HEK293 (cell line): Measurements from ENCODE around the gene DYNLL1.
A peak's percentile ranks its signal among the peaks of the same experiment; 100 is the strongest.

Source experiments
- GLI2 ChIP-seq: fragments of 450-650 bp; formaldehyde crosslinking; IDR thresholded peaks from 2 replicates; pipeline ENCODE4; 2017; ENCODE audit warnings: missing biosample characterization, missing genetic modification characterization, low read depth, borderline replicate concordance
- IKZF3 ChIP-seq: fragments of 450-650 bp; IDR thresholded peaks from 2 replicates; pipeline ENCODE4 v1.5.0; 2018; ENCODE audit warnings: missing biosample characterization, mild to moderate bottlenecking, missing genetic modification characterization, moderate library complexity
- KLF7 ChIP-seq: fragments of 450-650 bp; formaldehyde crosslinking; IDR thresholded peaks from 2 replicates; pipeline ENCODE4 v1.5.1; 2016; ENCODE audit warnings: missing biosample characterization, missing genetic modification characterization, borderline replicate concordance
- PRDM1 ChIP-seq: fragments of 450-650 bp; formaldehyde crosslinking; IDR thresholded peaks from 2 replicates; pipeline ENCODE4; 2016; ENCODE audit warnings: missing biosample characterization, missing genetic modification characterization
- RBAK ChIP-seq: fragments of 450-650 bp; formaldehyde crosslinking; IDR thresholded peaks from 2 replicates; pipeline ENCODE4 v1.5.1; 2016; ENCODE audit warnings: missing biosample characterization, missing genetic modification characterization
- SCRT1 ChIP-seq: fragments of 450-650 bp; formaldehyde crosslinking; IDR thresholded peaks from 2 replicates; pipeline ENCODE4 v1.5.1; 2016; ENCODE audit warnings: missing biosample characterization, missing genetic modification characterization, borderline replicate concordance
- SCRT2 ChIP-seq: fragments of 450-650 bp; formaldehyde crosslinking; IDR thresholded peaks from 2 replicates; pipeline ENCODE4 v1.5.1; 2016; ENCODE audit warnings: missing biosample characterization, missing genetic modification characterization
- SETDB1 ChIP-seq: IDR thresholded peaks from one replicate; pipeline ENCODE4 v1.6.1; 2017; ENCODE audit warnings: mild to moderate bottlenecking, low read length, moderate library complexity, mixed read lengths; ENCODE audit not compliant: insufficient read length
- TCF7L2 ChIP-seq: IDR thresholded peaks from 2 replicates; pipeline ENCODE4 v1.6.1; 2011; ENCODE audit warnings: low read depth, mild to moderate bottlenecking, inconsistent platforms, low read length, moderate library complexity, borderline replicate concordance
- YY1 ChIP-seq: fragments of 450-650 bp; formaldehyde crosslinking; IDR thresholded peaks from 2 replicates; pipeline ENCODE4 v1.5.1; 2018; ENCODE audit warnings: missing biosample characterization, missing genetic modification characterization
- YY2 ChIP-seq: fragments of 450-650 bp; formaldehyde crosslinking; IDR thresholded peaks from 2 replicates; pipeline ENCODE4 v1.5.1; 2016; ENCODE audit warnings: missing biosample characterization, missing genetic modification characterization
- ZBTB1 ChIP-seq: fragments of 450-650 bp; formaldehyde crosslinking; IDR thresholded peaks from 2 replicates; pipeline ENCODE4 v1.5.1; 2016; ENCODE audit warnings: missing biosample characterization, missing genetic modification characterization
- ZBTB26 ChIP-seq: fragments of 450-650 bp; formaldehyde crosslinking; optimal IDR thresholded peaks from 2 replicates; pipeline ENCODE3; 2016; ENCODE audit warnings: missing biosample characterization, mild to moderate bottlenecking, missing genetic modification characterization
- ZNF133 ChIP-seq: fragments of 450-650 bp; formaldehyde crosslinking; IDR thresholded peaks from 2 replicates; pipeline ENCODE4 v1.5.1; 2016; ENCODE audit warnings: missing biosample characterization, missing genetic modification characterization
- ZNF16 ChIP-seq: fragments of 450-650 bp; formaldehyde crosslinking; IDR thresholded peaks from 2 replicates; pipeline ENCODE4 v1.5.1; 2016; ENCODE audit warnings: low read depth, missing biosample characterization, missing genetic modification characterization
- ZNF184 ChIP-seq: fragments of 450-650 bp; IDR thresholded peaks from 2 replicates; pipeline ENCODE4 v1.5.1; 2018; ENCODE audit warnings: missing biosample characterization, mild to moderate bottlenecking, missing genetic modification characterization
- ZNF26 ChIP-seq: fragments of 450-650 bp; formaldehyde crosslinking; IDR thresholded peaks from 2 replicates; pipeline ENCODE4 v1.5.1; 2016; ENCODE audit warnings: missing biosample characterization, missing genetic modification characterization
- ZNF280D ChIP-seq: fragments of 450-650 bp; formaldehyde crosslinking; IDR thresholded peaks from 2 replicates; pipeline ENCODE4 v1.5.1; 2016; ENCODE audit warnings: missing biosample characterization, missing genetic modification characterization
- ZNF433 ChIP-seq: fragments of 450-650 bp; formaldehyde crosslinking; IDR thresholded peaks from 2 replicates; pipeline ENCODE4 v1.5.1; 2016; ENCODE audit warnings: missing biosample characterization, missing genetic modification characterization, low read depth
- ZNF558 ChIP-seq: fragments of 450-650 bp; formaldehyde crosslinking; IDR thresholded peaks from 2 replicates; pipeline ENCODE4 v1.5.1; 2016; ENCODE audit warnings: missing biosample characterization, missing genetic modification characterization
- ZNF629 ChIP-seq: fragments of 450-650 bp; formaldehyde crosslinking; IDR thresholded peaks from 2 replicates; pipeline ENCODE4 v1.5.1; 2017; ENCODE audit warnings: missing biosample characterization, missing genetic modification characterization
- ZSCAN4 ChIP-seq: fragments of 450-650 bp; formaldehyde crosslinking; IDR thresholded peaks from 2 replicates; pipeline ENCODE4 v1.5.1; 2017; ENCODE audit warnings: missing biosample characterization, missing genetic modification characterization
- TF ChIP-seq, protein P1 (sequence below): fragments of 450-650 bp; formaldehyde crosslinking; IDR thresholded peaks from 2 replicates; pipeline ENCODE4 v1.5.1; 2017; ENCODE audit warnings: missing biosample characterization, missing genetic modification characterization
- TF ChIP-seq, protein P2 (sequence below): sonication (generic); formaldehyde crosslinking; IDR thresholded peaks from 2 replicates; pipeline ENCODE4 v1.8.1; 2022; ENCODE audit warnings: mild to moderate bottlenecking, moderate library complexity, missing genetic modification reagents
- TF ChIP-seq, protein P3 (sequence below): fragments of 450-650 bp; formaldehyde crosslinking; IDR thresholded peaks from 2 replicates; pipeline ENCODE4 v1.5.1; 2016; ENCODE audit warnings: missing biosample characterization, missing genetic modification characterization
- TF ChIP-seq, protein P4 (sequence below): fragments of 450-650 bp; formaldehyde crosslinking; IDR thresholded peaks from 2 replicates; pipeline ENCODE4 v1.5.1; 2016; ENCODE audit warnings: missing biosample characterization, missing genetic modification characterization

The DYNLL1 gene

DNA sequence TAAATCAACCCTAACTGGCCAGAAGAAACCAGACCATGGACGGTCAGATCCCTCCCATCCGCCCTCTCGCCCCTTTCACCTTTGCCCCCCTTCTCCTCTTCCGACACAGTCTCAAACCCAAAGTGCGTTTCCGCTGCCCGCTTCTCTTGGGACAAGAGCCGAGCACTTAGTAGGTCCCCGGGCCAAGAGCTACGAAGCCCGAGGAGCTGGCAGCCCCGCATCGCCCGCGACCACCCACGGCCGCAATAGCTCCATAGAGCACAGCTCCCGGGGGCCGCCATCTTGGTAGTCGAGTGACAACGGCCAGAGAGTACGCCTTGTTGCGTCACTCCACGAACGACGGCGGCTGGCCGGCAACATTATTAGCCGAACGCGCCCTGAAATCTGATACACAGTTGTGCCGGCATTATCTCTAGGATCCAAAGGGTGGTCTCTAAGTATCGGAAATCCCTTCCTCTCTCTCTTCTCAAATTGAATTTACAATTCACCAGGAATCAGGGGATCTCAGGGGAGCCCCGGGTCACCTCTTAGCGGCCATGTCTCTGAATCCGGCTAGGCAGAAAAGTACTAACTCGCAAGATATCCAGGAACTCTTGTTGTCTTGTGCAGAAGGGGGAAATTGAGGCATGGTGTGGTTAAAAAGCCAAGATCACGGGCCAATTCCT, 33.1 kb downstream of the DYNLL1 start, which contains the start of gene COQ5 (continued):
- TF ChIP-seq, protein P1, sequence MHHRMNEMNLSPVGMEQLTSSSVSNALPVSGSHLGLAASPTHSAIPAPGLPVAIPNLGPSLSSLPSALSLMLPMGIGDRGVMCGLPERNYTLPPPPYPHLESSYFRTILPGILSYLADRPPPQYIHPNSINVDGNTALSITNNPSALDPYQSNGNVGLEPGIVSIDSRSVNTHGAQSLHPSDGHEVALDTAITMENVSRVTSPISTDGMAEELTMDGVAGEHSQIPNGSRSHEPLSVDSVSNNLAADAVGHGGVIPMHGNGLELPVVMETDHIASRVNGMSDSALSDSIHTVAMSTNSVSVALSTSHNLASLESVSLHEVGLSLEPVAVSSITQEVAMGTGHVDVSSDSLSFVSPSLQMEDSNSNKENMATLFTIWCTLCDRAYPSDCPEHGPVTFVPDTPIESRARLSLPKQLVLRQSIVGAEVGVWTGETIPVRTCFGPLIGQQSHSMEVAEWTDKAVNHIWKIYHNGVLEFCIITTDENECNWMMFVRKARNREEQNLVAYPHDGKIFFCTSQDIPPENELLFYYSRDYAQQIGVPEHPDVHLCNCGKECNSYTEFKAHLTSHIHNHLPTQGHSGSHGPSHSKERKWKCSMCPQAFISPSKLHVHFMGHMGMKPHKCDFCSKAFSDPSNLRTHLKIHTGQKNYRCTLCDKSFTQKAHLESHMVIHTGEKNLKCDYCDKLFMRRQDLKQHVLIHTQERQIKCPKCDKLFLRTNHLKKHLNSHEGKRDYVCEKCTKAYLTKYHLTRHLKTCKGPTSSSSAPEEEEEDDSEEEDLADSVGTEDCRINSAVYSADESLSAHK (tag by site-specific recombination), result 0 out of 2 replicates have a peak, but pooled peaks have one; percentile 17
- TF ChIP-seq GLI2 (tag by site-specific recombination) (no peak), SCRT2 (tag by site-specific recombination) (peak; percentile 72; the same call in 1 of the 2 replicates), PRDM1 (tag by site-specific recombination) (peak; percentile 66), ZSCAN4 (tag by site-specific recombination) (peak; percentile 57; the same call in 1 of the 2 replicates), TCF7L2 (no peak), IKZF3 (tag by site-specific recombination) (peak; percentile 75; the same call in 1 of the 2 replicates), ZNF133 (tag by site-specific recombination) (no peak), KLF7 (tag by site-specific recombination) (peak; percentile 54; the same call in 1 of the 2 replicates), ZBTB26 (tag by site-specific recombination) (peak; percentile 27), ZBTB1 (tag by site-specific recombination) (no peak), SCRT1 (tag by site-specific recombination) (0 out of 2 replicates have a peak, but pooled peaks have one; percentile 44), YY2 (peak; percentile 96), ZNF26 (tag by site-specific recombination) (no peak), RBAK (tag by site-specific recombination) (no peak), ZNF629 (tag by site-specific recombination) (peak; percentile 97), ZNF280D (tag by site-specific recombination) (0 out of 2 replicates have a peak, but pooled peaks have one; percentile 67), ZNF433 (tag by site-specific recombination) (no peak), YY1 (peak; percentile 97), ZNF16 (tag by site-specific recombination) (no peak), SETDB1 (no peak), ZNF558 (tag by site-specific recombination) (peak; percentile 55; the same call in 1 of the 2 replicates), ZNF184 (tag by site-specific recombination) (0 out of 2 replicates have a peak, but pooled peaks have one; percentile 49)
- TF ChIP-seq, protein P2, sequence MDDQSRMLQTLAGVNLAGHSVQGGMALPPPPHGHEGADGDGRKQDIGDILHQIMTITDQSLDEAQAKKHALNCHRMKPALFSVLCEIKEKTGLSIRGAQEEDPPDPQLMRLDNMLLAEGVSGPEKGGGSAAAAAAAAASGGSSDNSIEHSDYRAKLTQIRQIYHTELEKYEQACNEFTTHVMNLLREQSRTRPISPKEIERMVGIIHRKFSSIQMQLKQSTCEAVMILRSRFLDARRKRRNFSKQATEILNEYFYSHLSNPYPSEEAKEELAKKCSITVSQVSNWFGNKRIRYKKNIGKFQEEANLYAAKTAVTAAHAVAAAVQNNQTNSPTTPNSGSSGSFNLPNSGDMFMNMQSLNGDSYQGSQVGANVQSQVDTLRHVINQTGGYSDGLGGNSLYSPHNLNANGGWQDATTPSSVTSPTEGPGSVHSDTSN (CRISPR knock-in tag), result no peak
- TF ChIP-seq, protein P3, sequence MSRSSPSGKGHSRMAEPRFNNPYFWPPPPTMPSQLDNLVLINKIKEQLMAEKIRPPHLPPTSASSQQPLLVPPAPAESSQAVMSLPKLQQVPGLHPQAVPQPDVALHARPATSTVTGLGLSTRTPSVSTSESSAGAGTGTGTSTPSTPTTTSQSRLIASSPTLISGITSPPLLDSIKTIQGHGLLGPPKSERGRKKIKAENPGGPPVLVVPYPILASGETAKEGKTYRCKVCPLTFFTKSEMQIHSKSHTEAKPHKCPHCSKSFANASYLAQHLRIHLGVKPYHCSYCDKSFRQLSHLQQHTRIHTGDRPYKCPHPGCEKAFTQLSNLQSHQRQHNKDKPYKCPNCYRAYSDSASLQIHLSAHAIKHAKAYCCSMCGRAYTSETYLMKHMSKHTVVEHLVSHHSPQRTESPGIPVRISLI (tag by site-specific recombination), result 0 out of 2 replicates have a peak, but pooled peaks have one; percentile 25
- TF ChIP-seq, protein P4, sequence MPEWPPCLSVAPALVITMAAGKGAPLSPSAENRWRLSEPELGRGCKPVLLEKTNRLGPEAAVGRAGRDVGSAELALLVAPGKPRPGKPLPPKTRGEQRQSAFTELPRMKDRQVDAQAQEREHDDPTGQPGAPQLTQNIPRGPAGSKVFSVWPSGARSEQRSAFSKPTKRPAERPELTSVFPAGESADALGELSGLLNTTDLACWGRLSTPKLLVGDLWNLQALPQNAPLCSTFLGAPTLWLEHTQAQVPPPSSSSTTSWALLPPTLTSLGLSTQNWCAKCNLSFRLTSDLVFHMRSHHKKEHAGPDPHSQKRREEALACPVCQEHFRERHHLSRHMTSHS (tag by site-specific recombination), result no peak
